GM12801 (cell line): ENCODE measurements around the gene TPH1.

Experiments used
- CTCF ChIP-seq: IDR thresholded peaks from one replicate; pipeline ENCODE4 v1.5.1; 2011; ENCODE audit warnings: control low read depth; ENCODE audit not compliant: insufficient read length; ENCODE audit errors: extremely low read depth

The TPH1 gene

GRCh38 chr11:18063862-18064434 is 17.9 kb upstream of the TPH1 start:
- TF ChIP-seq CTCF: no peak

- TF ChIP-seq CTCF: no peak
These were observed 17.1 kb upstream of the TPH1 start for GRCh38 chr11:18063125-18063524.

DNA sequence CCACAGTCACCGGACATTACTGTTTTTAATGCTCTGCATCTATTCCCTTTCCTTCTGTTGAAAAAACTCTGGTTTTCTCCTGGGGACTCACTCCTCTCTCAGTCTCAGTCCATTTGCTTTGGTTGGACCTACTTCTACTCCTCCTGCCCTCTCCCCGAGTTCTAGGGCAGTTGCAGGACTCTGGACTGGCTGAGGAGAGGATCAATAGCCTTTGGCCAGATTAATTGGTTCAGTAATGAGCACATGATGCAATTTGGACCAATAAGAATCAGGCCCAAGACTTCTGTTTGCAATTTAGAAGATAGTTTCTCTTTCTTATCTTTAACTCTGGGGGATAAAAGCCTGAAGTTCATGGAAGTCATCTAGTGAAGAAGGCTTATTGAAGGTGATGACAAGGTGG is 15.3 kb upstream of the TPH1 start:
- no peak for TF ChIP-seq CTCF

GRCh38 chr11:18056561-18057181 is 10.6 kb upstream of the TPH1 start:
- TF ChIP-seq CTCF: no peak

GRCh38 chr11:18054511-18055103 is 8.5 kb upstream of the TPH1 start:
- no peak for TF ChIP-seq CTCF

DNA sequence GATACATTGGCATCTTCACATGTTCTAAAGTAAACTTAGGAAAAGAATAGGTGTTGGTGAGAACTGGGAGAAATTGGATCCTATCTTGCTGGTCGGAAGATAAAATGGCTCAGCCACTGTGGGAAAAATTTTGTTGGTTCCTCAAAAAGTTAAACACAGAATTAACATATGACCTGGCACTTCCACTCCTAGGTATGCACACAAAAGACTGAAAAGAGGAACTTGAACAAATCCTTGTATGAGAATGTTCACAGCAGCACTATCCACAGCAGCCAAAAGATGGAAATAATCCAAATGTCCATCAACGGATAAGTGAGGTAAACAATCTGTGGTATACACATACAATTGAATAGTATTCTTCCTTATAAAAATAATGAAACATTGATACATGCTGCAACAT is 4.8 kb upstream of the TPH1 start:
- TF ChIP-seq CTCF: no peak

DNA sequence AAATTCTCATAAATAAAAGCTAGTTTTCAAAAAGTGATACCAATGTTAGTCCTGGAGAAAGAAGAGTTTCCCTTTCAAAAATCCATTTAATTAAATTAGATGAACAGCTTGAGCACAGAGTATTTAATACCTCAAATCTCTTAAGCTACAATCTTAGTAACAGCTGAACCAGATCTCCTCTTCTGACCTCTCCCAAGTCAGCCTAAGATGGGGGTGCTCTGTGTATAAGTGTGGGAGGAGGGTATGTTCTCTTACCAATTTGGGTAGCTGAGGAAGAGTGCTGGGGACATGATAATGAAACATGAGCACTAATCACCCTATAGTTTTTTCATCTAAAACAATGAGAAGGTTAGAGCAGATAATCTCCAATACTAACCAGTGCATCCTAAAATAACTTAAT is 9.6 kb downstream of the TPH1 start:
- TF ChIP-seq CTCF: no peak
